NCI-H748 treated with DMSO at 0.1 percent for 48 hours (cell line): ENCODE measurements around the gene BZW1.

Source experiments
- DNase-seq: peaks from one replicate; lab custom pipeline; 2025; lab: John Stamatoyannopoulos, UW

The BZW1 gene

GRCh38 chr2:200811333-200812121, at the start of gene BZW1:
Gene BZW1 (plus strand): TSS chr2:200811910. CDS start chr2:200813218, 1,308 bp downstream.
- peak; percentile 95 for DNase-seq

GRCh38 chr2:200762127-200762526, 49.6 kb upstream of the BZW1 start:
- DNase-seq, result no peak

GRCh38 chr2:200763422-200763821, 48.3 kb upstream of the BZW1 start:
- DNase-seq, result no peak

- no peak for DNase-seq
Observed at GRCh38 chr2:200765139-200765951, 46.4 kb upstream of the BZW1 start.

- no peak for DNase-seq
Observed at GRCh38 chr2:200765995-200766660, 45.6 kb upstream of the BZW1 start.

GRCh38 chr2:200767111-200767885, 44.4 kb upstream of the BZW1 start:
- DNase-seq, result no peak

GRCh38 chr2:200770847-200771246, 40.9 kb upstream of the BZW1 start:
- no peak for DNase-seq

GRCh38 chr2:200772620-200773019, 39.1 kb upstream of the BZW1 start:
- DNase-seq, result no peak

GRCh38 chr2:200773083-200773482, 38.6 kb upstream of the BZW1 start:
- DNase-seq, result no peak

GRCh38 chr2:200774920-200775319, 36.8 kb upstream of the BZW1 start:
- DNase-seq, result no peak

GRCh38 chr2:200777275-200777674, 34.4 kb upstream of the BZW1 start:
- no peak for DNase-seq

- no peak for DNase-seq
Observed at GRCh38 chr2:200778038-200778437, 33.7 kb upstream of the BZW1 start.

GRCh38 chr2:200779214-200779613, 32.5 kb upstream of the BZW1 start:
- DNase-seq, result no peak

- no peak for DNase-seq
Observed at GRCh38 chr2:200781616-200782015, 30.1 kb upstream of the BZW1 start.

- no peak for DNase-seq
Observed at GRCh38 chr2:200782251-200782650, 29.5 kb upstream of the BZW1 start.

GRCh38 chr2:200784215-200784614, 27.5 kb upstream of the BZW1 start:
- DNase-seq, result no peak

GRCh38 chr2:200786423-200786822, 25.3 kb upstream of the BZW1 start:
- DNase-seq, result peak; percentile 48

- no peak for DNase-seq
Observed at GRCh38 chr2:200786826-200787225, 24.9 kb upstream of the BZW1 start.

- DNase-seq, result no peak
Observed at GRCh38 chr2:200787351-200788120, 24.2 kb upstream of the BZW1 start.

GRCh38 chr2:200788121-200788718, 23.5 kb upstream of the BZW1 start:
- DNase-seq, result no peak

- DNase-seq, result no peak
Observed at GRCh38 chr2:200790185-200790584, 21.5 kb upstream of the BZW1 start.
